HG02571 (cell line): ENCODE data around the gene COL6A1.

Experiments used
- ATAC-seq: cut with Tn5 transposase; IDR thresholded peaks from one replicate; pipeline ENCODE4 v1.9.1; 2021; ENCODE audit warnings: mild to moderate bottlenecking, moderate library complexity; ENCODE audit not compliant: unreplicated experiment

COL6A1 gene

DNA sequence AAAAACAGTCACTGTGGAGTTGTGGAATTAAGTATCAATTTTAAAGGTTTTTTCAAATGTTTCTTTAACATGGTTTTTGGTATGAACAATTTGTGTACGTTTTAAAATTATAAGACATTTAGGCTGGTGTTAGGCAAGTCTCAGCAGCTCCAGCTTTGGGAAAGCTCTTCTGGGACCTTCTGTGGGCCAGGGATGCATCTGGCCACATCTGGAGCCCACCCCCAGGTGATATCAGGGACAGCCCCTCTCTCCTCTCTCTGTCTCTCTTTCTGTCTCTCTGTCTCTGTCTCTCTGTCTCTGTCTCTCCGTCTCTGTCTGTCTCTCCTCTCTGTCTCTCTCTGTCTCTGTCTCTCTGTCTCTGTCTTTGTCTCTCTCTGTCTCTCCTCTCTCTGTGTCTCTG lies 1.3 kb upstream of the COL6A1 start:
- ATAC-seq = no peak

- no peak for ATAC-seq
Observed at GRCh38 chr21:45980697-45981096, 873 bp upstream of the COL6A1 start.

GRCh38 chr21:45982092-45982757 lies 655 bp downstream of the COL6A1 start:
- no peak for ATAC-seq

GRCh38 chr21:45982758-45983648 lies 1.4 kb downstream of the COL6A1 start:
- no peak for ATAC-seq

DNA sequence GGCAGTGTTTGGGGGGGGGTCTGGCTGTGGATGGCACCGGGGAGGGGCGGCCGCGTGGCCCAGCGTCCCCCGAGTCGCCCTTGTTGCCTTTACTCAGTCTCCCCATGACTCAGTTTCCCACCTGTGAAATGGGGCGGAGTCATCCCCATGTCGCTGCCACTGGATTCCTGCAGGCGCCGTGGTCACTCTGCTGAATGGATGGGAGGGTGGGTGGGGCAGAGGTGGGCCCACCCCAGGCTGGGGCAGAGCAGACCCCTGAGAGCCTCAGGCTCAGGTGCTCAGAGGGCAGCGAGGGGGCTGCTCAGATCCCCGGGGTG lies 2.0 kb downstream of the COL6A1 start:
- no peak for ATAC-seq

DNA sequence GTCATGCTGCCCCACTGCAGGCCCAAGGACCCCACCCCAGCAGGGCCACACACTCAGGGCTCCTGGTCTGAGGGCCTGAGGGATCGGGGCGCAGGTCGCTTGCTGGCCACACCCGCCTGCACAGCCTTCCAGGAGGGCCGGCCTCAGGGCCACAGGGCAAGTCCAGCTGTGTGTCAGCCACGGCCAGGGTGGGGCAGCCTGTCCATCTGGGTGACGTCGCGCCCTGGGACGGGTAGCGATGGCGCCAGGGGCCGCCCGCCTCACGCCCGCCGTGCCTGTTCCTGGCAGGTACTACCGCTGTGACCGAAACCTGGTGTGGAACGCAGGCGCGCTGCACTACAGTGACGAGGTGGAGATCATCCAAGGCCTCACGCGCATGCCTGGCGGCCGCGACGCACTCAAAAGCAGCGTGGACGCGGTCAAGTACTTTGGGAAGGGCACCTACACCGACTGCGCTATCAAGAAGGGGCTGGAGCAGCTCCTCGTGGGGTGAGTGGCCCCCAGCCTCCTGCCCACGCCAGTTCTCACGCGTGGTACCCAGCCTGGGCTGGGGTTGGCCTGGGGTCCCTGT lies 2.5 kb downstream of the COL6A1 start:
- no peak for ATAC-seq

GRCh38 chr21:45984584-45985095 lies 3.1 kb downstream of the COL6A1 start:
- no peak for ATAC-seq

DNA sequence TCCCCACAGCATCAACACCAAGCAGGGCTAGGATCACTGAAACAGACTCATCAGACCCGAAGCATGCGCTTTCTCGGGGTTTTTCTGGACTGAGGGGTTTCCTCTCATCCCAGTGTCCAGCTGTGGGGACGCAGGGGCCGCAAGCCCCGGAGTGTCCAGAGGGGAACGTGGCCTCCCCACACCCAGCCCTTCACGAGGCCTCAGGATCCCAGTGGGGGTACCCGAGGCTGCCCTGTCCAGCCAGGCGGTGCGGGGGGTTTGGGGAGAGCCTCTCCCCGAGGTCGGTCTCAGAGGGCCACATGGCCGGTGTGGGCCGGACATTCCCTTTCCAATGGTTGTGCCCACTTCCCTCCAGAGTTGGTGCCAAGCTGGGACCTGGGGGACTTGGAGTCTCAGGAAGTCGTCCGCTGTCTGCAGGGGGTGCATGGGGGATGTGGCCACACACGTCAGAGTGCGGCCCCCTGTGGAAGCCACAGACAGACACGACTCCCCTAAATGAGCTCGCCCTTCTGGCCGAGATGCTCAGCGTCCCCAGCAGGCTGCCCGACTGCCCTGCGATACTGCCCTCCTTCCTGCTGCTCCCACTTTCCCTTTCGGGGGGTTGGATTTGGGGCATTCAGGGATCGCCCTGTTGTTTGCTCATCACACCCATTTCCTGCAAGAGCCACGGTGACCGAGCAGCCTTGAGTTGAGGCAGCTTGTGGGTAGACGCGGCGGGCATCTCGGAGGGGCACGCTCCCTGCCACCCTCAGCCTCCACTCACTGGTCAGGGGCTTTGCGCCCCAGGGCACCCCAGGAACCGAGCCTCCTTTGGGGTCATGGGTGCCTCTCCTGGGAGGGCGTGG lies 4.1 kb downstream of the COL6A1 start:
- ATAC-seq = no peak

- no peak for ATAC-seq
Observed at GRCh38 chr21:45986316-45987051, 4.9 kb downstream of the COL6A1 start.

- no peak for ATAC-seq
Observed at GRCh38 chr21:45987121-45987711, 5.6 kb downstream of the COL6A1 start.

- ATAC-seq = no peak
Observed at GRCh38 chr21:45988366-45989347, 7.1 kb downstream of the COL6A1 start.

DNA sequence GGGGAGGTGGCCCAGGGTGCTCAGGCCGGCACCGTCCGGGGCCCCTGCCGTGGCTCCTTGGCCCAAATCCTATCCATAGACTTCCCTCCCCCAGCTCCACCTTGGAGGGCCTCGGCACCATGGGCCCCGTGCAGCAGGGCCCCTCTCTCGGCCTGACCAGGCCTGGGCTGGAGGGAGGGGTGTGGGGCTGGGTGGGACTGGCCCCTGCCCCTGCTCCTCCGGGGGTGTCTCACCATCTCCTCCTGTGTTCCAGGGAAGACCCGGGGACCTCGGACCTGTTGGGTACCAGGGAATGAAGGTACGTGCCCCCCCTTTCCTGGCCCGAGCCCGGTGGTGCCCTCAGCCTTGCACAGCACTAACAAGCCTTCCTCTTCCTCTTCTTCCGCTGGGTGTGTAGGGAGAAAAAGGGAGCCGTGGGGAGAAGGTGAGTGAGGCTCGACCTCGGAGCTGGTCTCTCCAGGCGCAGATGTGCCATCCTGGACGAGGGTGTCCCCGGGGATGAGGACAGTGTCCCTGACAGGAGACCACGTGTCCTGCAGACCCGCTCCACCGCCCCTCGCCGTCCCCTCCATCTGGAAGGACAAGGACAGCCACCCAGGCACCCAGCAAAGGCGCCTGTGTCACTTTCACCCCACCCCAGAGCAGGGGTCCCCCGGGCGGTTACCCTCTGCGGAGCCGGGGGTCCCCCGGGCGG lies 7.9 kb downstream of the COL6A1 start:
- ATAC-seq = no peak

GRCh38 chr21:45990049-45990711 lies 8.6 kb downstream of the COL6A1 start:
- ATAC-seq = no peak

DNA sequence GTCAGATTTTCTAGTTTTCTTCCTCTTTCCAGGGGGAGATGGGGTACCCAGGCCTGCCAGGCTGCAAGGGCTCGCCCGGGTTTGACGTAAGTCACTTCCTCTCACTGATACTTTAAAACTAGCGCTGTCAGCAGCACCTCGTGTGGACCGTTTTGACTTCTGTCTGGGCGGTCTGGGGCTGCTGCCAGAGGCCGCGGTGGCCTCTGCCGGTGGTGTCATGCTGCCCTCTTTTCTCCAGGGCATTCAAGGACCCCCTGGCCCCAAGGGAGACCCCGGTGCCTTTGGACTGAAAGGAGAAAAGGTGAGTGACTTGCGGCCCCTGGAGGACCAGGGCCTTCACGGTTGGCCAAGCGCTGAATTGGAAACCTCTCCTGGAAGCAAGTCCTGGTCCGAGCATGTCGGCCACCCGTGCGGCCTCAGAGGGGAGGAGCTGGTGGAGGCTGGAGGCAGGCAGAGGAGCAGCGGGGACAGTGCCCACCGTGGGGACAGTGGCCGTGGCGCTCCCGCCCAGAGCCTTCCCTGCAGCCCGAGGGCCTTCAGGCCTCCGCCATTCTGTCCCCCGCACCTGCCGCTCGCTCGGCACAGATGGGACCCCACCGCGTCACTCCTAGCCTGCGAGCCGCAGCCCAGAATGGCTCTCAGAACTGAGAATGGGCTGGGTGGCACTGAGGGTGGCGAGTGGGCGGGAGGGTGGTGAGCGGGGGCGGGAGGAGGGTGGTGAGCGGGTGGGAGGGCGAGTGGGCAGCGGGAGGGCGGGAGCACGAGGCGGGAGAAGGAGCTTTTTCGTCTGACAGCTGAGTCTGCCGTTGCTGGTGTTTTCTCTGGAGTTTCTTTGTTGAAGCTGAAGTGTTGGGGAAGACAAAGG lies 9.4 kb downstream of the COL6A1 start:
- ATAC-seq = no peak

DNA sequence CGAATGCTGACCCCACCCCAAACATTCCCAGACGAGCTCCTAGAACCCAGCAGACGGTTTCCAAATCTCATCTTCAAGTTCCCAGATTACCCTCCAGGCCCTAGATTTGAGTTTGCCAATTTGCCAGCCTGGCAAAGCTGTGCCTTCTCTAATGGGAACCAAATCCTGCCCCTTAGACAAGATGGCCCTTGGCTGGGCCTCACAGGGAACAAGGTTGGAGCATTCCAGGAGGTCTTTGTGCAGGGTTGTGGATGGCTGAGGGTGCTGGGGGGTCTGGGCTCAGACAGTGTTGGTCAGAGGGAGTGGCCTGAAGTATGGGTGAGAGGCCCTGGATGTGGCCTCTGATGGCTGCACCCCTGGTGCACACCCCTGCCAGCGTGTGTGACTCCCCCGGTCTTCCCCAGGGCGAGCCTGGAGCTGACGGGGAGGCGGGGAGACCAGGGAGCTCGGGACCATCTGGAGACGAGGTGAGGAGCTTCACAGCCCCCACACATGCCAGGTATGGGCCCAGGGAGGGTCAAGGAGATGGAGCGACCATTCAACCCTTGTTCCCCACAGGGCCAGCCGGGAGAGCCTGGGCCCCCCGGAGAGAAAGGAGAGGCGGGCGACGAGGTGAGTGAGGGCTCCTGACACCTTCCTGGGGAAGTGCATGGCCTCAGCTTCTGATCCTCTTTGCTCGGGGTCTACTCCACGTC lies 10.2 kb downstream of the COL6A1 start:
- no peak for ATAC-seq
